ENCODE data around the gene ADM. TPM values are rescaled to one million over a fixed set of nuclear protein-coding genes. Genes with fewer than 3 reads are reported as not detected.
A peak's percentile ranks its signal among the peaks of the same experiment; 100 is the strongest.

The ADM gene
- total RNA-seq, 4 donors from 2014 or later, result 57.3 to 152 (median 105) TPM

DNA sequence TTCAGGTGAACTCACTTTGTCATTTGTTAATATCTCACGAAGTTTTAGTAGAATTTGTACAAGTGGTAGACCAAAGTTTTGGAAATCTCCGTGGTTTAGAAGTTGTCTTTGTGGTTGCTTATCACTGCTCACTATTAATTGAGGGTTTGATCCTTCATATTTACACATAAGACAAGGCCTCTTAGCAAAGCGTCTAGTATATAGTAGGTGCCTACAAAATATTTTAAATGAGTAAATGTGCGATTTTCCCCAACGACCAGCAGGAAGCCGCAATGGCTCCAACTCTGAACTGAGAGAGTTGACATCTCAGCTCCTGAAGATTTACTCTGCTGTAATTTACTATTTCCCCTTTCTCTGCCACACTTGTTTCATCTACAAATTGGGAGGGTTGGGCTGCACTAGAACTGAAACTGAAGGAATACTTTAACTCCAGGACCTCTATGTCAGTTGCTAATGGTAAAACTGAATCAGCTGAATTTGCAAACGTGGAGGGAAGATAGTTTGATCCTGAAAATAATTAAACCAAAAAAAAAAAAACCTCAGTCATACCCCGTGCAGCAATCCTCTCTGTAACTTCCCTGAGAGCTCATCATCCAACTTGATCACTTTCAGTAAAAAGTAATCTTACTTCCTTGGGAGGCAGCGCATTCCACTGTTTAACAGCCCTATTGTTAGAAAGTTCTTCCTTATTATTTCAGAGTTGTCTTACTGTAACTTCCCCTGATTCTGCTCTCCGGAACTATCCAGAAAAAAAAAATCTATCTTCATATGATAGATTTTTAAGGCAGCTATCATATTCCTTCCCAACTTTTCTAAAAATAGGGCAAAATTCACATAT lies 9.6 kb upstream of the ADM start:
- Histone ChIP-seq H3K27me3 (peaks cover 0 to 4% (median 0%) of the 10 kb centered on the region in 4 donors), H3K4me1 (peaks cover 15 to 41% (median 37%) of the 10 kb centered on the region in 4 donors), H3K4me3 (peak overlapping the region; percentile 70 to 93 (median 77)), H3K36me3 (peaks cover 0 to under 1% (median 0%) of the 10 kb centered on the region in 4 donors), H3K27ac (replicated peaks in 1 of 4) (peak overlapping the region; percentile 91 to 99 (median 96)), H3K9me3 (no peaks in the 10 kb centered on the region)
- no peak for TF ChIP-seq EP300 (IDR thresholded peaks at IDR 0.05)
- TF ChIP-seq, protein P1, sequence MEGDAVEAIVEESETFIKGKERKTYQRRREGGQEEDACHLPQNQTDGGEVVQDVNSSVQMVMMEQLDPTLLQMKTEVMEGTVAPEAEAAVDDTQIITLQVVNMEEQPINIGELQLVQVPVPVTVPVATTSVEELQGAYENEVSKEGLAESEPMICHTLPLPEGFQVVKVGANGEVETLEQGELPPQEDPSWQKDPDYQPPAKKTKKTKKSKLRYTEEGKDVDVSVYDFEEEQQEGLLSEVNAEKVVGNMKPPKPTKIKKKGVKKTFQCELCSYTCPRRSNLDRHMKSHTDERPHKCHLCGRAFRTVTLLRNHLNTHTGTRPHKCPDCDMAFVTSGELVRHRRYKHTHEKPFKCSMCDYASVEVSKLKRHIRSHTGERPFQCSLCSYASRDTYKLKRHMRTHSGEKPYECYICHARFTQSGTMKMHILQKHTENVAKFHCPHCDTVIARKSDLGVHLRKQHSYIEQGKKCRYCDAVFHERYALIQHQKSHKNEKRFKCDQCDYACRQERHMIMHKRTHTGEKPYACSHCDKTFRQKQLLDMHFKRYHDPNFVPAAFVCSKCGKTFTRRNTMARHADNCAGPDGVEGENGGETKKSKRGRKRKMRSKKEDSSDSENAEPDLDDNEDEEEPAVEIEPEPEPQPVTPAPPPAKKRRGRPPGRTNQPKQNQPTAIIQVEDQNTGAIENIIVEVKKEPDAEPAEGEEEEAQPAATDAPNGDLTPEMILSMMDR (IDR thresholded peaks at IDR 0.05), result no peak
- TF ChIP-seq POLR2AphosphoS5 (IDR thresholded peaks at IDR 0.05), result no peak
- TF ChIP-seq POLR2A (IDR thresholded peaks at IDR 0.05; ENCODE audit: low read depth), result no peak
- DNase-seq (ENCODE audit: extremely low spot score), result no peak
- intact Hi-C loops (cut with DNase I), result no loop called here
- 65% methylated on average over 10 of the region's 10 CpGs for WGBS

DNA sequence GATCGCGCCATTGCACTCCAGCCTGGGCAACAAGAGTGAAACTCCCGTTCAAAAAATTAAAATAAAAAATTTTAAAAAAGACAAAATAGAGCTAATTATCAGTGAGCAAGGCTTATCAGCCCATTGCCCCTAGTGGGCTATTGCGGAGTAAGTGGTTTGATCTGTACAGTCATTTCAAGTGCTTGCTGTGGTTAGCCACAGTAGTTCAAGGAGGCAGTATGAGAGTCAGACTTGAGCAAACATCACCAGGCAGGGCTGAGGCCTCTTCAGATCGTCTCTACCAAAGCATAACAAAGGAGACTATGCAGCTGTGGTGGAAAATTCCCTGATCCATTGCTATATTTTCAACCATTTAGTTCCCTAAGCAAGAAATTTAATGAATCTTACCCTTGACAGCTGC lies 6.5 kb upstream of the ADM start:
- TF ChIP-seq POLR2AphosphoS5 (IDR thresholded peaks at IDR 0.05), result no peak
- TF ChIP-seq, protein P1 (IDR thresholded peaks at IDR 0.05), result no peak
- no peak for TF ChIP-seq EP300 (IDR thresholded peaks at IDR 0.05)
- TF ChIP-seq POLR2A (IDR thresholded peaks at IDR 0.05; ENCODE audit: low read depth), result no peak
- peaks cover 0 to 4% (median 0%) of the 10 kb centered on the region in 4 donors for H3K27me3 ChIP-seq
- no peaks in the 10 kb centered on the region for H3K36me3 ChIP-seq
- no peak overlapping the region for H3K4me3 ChIP-seq
- DNase-seq (ENCODE audit: extremely low spot score), result no peak
- intact Hi-C loops (cut with DNase I), result no loop called here
- 89% methylated on average over 5 of the region's 5 CpGs for WGBS
- no peak overlapping the region for H3K27ac ChIP-seq (replicated peaks in 1 of 4)
- no peaks in the 10 kb centered on the region for H3K9me3 ChIP-seq
- H3K4me1 ChIP-seq, result peaks cover 9 to 26% (median 19%) of the 10 kb centered on the region in 4 donors

DNA sequence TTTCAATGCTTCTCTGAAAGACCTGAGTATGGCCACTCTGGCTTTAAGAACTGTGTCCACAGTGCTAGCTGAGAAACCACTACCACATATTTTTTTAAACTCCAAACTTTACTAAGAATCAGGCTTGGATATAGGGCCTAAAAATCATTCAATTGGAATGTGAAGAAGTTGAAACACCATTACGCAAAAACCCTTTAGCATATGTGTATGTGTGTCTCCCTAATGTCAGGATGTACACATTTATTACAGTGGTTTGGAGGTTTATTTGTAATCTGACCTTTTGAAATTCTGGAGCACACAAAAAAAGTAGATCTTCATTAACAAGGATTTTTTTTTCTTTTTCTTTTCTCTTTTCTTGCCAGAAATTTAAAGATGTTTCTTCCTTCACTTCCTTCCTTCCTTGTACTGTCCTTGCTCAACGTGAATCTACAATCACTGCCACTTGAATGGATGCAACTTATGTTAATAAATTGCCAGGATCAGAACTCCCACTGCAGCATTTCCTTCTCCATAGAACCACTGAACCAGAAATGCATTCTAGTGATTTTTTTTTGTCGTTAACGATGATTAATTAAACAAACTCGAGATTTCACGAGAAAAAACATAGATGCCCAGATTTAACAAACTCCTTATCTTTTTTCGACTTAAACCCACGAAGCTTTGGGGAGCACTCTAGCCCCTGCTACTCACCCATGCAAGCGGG lies 3.1 kb upstream of the ADM start:
- Histone ChIP-seq H3K9me3 (no peaks in the 10 kb centered on the region), H3K4me1 (peaks cover 19 to 49% (median 39%) of the 10 kb centered on the region in 4 donors), H3K4me3 (peak overlapping the region; percentile 64 to 85 (median 81)), H3K36me3 (no peaks in the 10 kb centered on the region), H3K27ac (replicated peaks in 1 of 4) (peak overlapping the region; percentile 91 to 95 (median 93)), H3K27me3 (peaks cover 0 to 5% (median 0%) of the 10 kb centered on the region in 4 donors)
- WGBS, result 59% methylated on average over 9 of the region's 9 CpGs
- intact Hi-C loops (cut with DNase I), result loop anchor here (10.0 kb wide), 1 partner anchor 437 kb away; no protein-coding TSS in a partner anchor
- DNase-seq (ENCODE audit: extremely low spot score), result no peak
- TF ChIP-seq EP300 (IDR thresholded peaks at IDR 0.05) (no peak), POLR2A (IDR thresholded peaks at IDR 0.05; ENCODE audit: low read depth) (no peak), POLR2AphosphoS5 (IDR thresholded peaks at IDR 0.05) (no peak)
- TF ChIP-seq, protein P1 (IDR thresholded peaks at IDR 0.05), result no peak

DNA sequence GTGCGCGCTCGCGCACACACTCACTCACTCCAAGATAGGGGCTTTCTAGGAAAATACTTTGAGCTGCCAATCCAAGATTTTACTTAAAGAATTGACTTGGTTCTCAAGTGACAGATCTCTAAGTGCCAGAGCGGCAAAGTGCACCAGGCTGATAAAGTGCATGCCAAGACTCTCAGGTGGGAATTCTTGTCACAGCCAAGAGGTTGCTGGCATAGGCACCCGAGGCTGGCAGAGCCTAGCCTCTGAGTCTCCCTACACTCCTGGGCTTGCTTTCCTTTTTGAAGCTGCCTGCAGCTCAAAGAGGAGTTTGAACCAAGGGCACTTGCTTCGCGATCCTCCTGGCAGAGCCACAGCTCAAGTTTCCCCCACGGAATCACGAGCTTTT lies 2.5 kb upstream of the ADM start:
- intact Hi-C loops (cut with DNase I), result loop anchor here (10.0 kb wide), 1 partner anchor 438 kb away; no protein-coding TSS in a partner anchor
- H3K4me3 ChIP-seq, result peak overlapping the region; percentile 64 to 85 (median 81)

More for the DNA sequence above, 2.5 kb upstream of the ADM start:
- H3K27me3 ChIP-seq, result peaks cover 0 to 5% (median 0%) of the 10 kb centered on the region in 4 donors
- H3K9me3 ChIP-seq, result no peaks in the 10 kb centered on the region
- TF ChIP-seq EP300 (IDR thresholded peaks at IDR 0.05), result no peak
- TF ChIP-seq POLR2AphosphoS5 (IDR thresholded peaks at IDR 0.05), result no peak
- no peak for TF ChIP-seq POLR2A (IDR thresholded peaks at IDR 0.05; ENCODE audit: low read depth)
- TF ChIP-seq, protein P1 (IDR thresholded peaks at IDR 0.05), result no peak
- peak overlapping the region; percentile 91 to 95 (median 93) for H3K27ac ChIP-seq (replicated peaks in 1 of 4)
- 41% methylated on average over 8 of the region's 10 CpGs for WGBS
- no peak for DNase-seq (ENCODE audit: extremely low spot score)
- H3K4me1 ChIP-seq, result peaks cover 25 to 54% (median 44%) of the 10 kb centered on the region in 4 donors
- H3K36me3 ChIP-seq, result no peaks in the 10 kb centered on the region
